CD8-positive, alpha-beta memory T cell (primary cell): Measurements from ENCODE around the gene SLAIN1. TPM values are rescaled to one million over a fixed set of nuclear protein-coding genes. Genes with fewer than 3 reads are reported as not detected.
"Not testable (repeated sequence)": the region's sequence is repeated elsewhere in the genome, so short reads cannot be mapped to it uniquely, and the experiment has no call there.

Experiments
- CTCF ChIA-PET: fragments of 350-600 bp; sonication (Branson Sonifier 250); formaldehyde crosslinking; loops from one replicate; lab custom pipeline; 2021; ENCODE audit warnings: antibody characterized with exemption; lab: Charles Lee
- POLR2A ChIA-PET: fragments of 350-600 bp; sonication (Branson Sonifier 250); formaldehyde crosslinking; loops from one replicate; lab custom pipeline; 2021; ENCODE audit warnings: antibody characterized with exemption; lab: Charles Lee
- DNase-seq, 5 donors: peaks; one replicate each; pipeline versions ENCODE4 v3.0.0 to v3.0.0-alpha.2; 2020 to 2022; ENCODE audit warnings: mixed read lengths in 1 of 5
- H3K27ac ChIP-seq: one replicate; pipeline ENCODE4 v1.7.0; 2013; ENCODE audit warnings: low read depth, mild to moderate bottlenecking, low read length, moderate library complexity
- H3K27me3 ChIP-seq: 2 replicates; pipeline ENCODE4 v1.7.0; 2013; ENCODE audit warnings: low read length, mild to moderate bottlenecking; ENCODE audit not compliant: insufficient read depth, poor library complexity, severe bottlenecking
- H3K36me3 ChIP-seq: 2 replicates; pipeline ENCODE4 v1.7.0; 2013; ENCODE audit warnings: mild to moderate bottlenecking, low read length, moderate library complexity; ENCODE audit not compliant: insufficient read depth
- H3K4me1 ChIP-seq: 2 replicates; pipeline ENCODE4 v1.7.0; 2013; ENCODE audit warnings: mild to moderate bottlenecking, low read length, moderate library complexity; ENCODE audit not compliant: insufficient read depth
- H3K4me3 ChIP-seq: 2 replicates; pipeline ENCODE4 v1.7.0; 2013; ENCODE audit warnings: mild to moderate bottlenecking, low read length
- H3K9me3 ChIP-seq: 2 replicates; pipeline ENCODE4 v1.7.0; 2013; ENCODE audit warnings: mild to moderate bottlenecking, low read length
- H3K27ac Mint-ChIP-seq, 8 donors: one replicate each; pipeline ENCODE4 v1.8.0; 2020 to 2021; ENCODE audit warnings: mixed read lengths in 8 of 8, mild to moderate bottlenecking in 6 of 8, inconsistent platforms in 3 of 8, moderate library complexity in 3 of 8
- H3K27me3 Mint-ChIP-seq, 2 donors: one replicate each; pipeline ENCODE4 v1.8.0; 2020 to 2021; ENCODE audit warnings: mixed read lengths in 2 of 2, mild to moderate bottlenecking in 1 of 2, moderate library complexity in 1 of 2
- H3K36me3 Mint-ChIP-seq, 3 donors: one replicate each; pipeline ENCODE4 v1.8.0; 2020 to 2021; ENCODE audit warnings: mixed read lengths in 3 of 3, inconsistent platforms in 1 of 3, mild to moderate bottlenecking in 1 of 3
- H3K4me1 Mint-ChIP-seq, 3 donors: one replicate each; pipeline ENCODE4 v1.8.0; 2020 to 2021; ENCODE audit warnings: mixed read lengths in 3 of 3, inconsistent platforms in 1 of 3, mild to moderate bottlenecking in 1 of 3
- H3K4me3 Mint-ChIP-seq, 7 donors: one replicate each; pipeline ENCODE4 v1.8.0; 2020 to 2021; ENCODE audit warnings: mixed read lengths in 7 of 7, mild to moderate bottlenecking in 6 of 7, moderate library complexity in 4 of 7, inconsistent platforms in 2 of 7
- H3K9me3 Mint-ChIP-seq, 5 donors: one replicate each; pipeline ENCODE4 v1.8.0; 2020 to 2022; ENCODE audit warnings: mixed read lengths in 5 of 5, mild to moderate bottlenecking in 3 of 5, moderate library complexity in 2 of 5, inconsistent platforms in 1 of 5
- polyA plus RNA-seq: library from polyadenylated mRNA; unstranded; fragments of 300-500 nt; fragmentation: Illumina TruSeq; gene quantifications from one replicate; pipeline ENCODE4 v1.2.3, GENCODE V29; 2021
- total RNA-seq, 2 experiments: library from RNA; stranded (reverse); gene quantifications; one replicate each; pipeline ENCODE4 v1.2.3, GENCODE V29; 2021

SLAIN1 gene
- total RNA-seq (10 to 100 TPM; 29.6 to 31.8 TPM), polyA plus RNA-seq (43.3 TPM)

DNA sequence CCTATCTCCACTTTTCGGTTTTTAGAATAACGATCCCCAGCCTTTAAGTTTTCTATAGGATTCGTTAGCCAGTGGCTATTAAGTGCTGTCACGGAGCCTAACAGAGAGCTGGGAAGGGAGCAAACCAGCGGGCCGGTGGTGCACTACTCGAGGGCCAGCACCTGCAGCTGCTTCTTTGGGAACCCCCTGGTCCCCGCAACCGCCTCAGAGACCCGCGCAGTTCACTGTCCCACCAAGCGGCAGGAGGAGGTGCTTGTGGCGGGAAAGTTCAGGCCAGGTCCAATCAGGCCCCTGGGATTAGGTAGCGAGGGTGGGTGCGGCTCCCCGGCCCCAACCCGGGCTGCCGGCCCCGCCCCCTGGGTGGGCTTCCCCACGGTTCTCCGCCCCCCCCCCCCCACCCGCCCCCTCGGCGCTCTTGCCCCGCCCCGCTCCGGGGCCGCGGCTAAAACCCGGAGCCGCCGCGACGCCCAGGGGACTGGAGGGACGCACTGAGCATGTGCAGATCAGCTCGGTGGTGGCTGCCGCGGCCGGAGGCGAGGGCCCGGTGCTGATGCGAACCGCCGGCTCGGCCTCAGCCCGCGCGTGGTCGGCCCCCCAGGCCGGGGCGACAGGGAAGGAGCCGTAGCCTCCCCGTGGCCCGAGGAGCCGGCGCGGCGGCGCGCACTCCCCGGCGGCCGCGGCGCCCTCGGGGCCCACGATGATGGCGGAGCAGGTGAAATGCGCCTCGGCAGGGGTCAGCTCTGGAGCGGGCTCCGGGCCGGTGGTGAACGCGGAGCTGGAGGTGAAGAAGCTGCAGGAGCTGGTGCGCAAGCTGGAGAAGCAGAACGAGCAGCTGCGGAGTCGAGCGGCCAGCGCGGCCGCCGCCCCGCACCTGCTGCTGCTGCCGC is at the start of gene SLAIN1:
SLAIN1 (plus strand) TSS at position 471 of the 887 bp plus-strand sequence; CDS start at position 698, 227 bp downstream.
- Histone ChIP-seq H3K4me1 (peaks cover 35% of the 10 kb centered on the region), H3K27ac (peak within 1 kb of the TSS; percentile 57), H3K4me3 (peak within 1 kb of the TSS; percentile 94), H3K9me3 (no peaks in the 10 kb centered on the region), H3K27me3 (no peaks in the 10 kb centered on the region), H3K36me3 (no peaks in the 10 kb centered on the region)
- H3K36me3 Mint-ChIP-seq, result peaks cover 0 to 6% (median 0%) of the 10 kb centered on the region in 3 donors
- H3K27me3 Mint-ChIP-seq, result peaks cover 0 to 1% of the 10 kb centered on the region in 2 donors
- peak within 1 kb of the TSS; percentile 67 to 97 (median 90) for H3K27ac Mint-ChIP-seq
- ChIA-PET POLR2A (interaction anchor here (1.3 kb wide), 1 partner anchor 371 kb away, joined by 3 read pairs; the partner anchor contains the start of gene MYCBP2), CTCF (interaction anchor here (1.0 kb wide), 1 partner anchor 663 kb away, joined by 3 read pairs; no protein-coding TSS in a partner anchor)
- H3K9me3 Mint-ChIP-seq, result peaks cover 0 to 2% (median 0%) of the 10 kb centered on the region in 5 donors
- H3K4me3 Mint-ChIP-seq, result peak within 1 kb of the TSS; percentile 90 to 100 (median 98)
- H3K4me1 Mint-ChIP-seq, result peaks cover 39 to 53% (median 51%) of the 10 kb centered on the region in 3 donors
- DNase-seq, result peak; percentile 78 to 92 (median 86)

- no peak for DNase-seq
- H3K4me3 ChIP-seq, result no peak overlapping the region
- Mint-ChIP-seq H3K9me3 (peaks cover 0 to 9% (median 5%) of the 10 kb centered on the region in 5 donors), H3K4me1 (no peaks in the 10 kb centered on the region), H3K4me3 (no peak overlapping the region), H3K27me3 (peaks cover 7 to 30% of the 10 kb centered on the region in 2 donors), H3K27ac (no peak overlapping the region), H3K36me3 (no peaks in the 10 kb centered on the region)
- H3K36me3 ChIP-seq, result no peaks in the 10 kb centered on the region
- no peaks in the 10 kb centered on the region for H3K27me3 ChIP-seq
- H3K9me3 ChIP-seq, result no peaks in the 10 kb centered on the region
- H3K27ac ChIP-seq, result no peak overlapping the region
- no peaks in the 10 kb centered on the region for H3K4me1 ChIP-seq
- CTCF ChIA-PET, result no interaction called here
- POLR2A ChIA-PET, result no interaction called here
Measured at GRCh38 chr13:77650409-77650808, 47.1 kb upstream of the SLAIN1 start.

GRCh38 chr13:77653301-77653700 is 44.2 kb upstream of the SLAIN1 start:
- CTCF ChIA-PET, result interaction anchor here (0.6 kb wide), 1 partner anchor 791 kb away, joined by 3 read pairs; no protein-coding TSS in a partner anchor
- Histone ChIP-seq H3K4me3 (no peak overlapping the region), H3K27ac (no peak overlapping the region), H3K9me3 (no peaks in the 10 kb centered on the region), H3K4me1 (no peaks in the 10 kb centered on the region), H3K36me3 (no peaks in the 10 kb centered on the region), H3K27me3 (no peaks in the 10 kb centered on the region)
- Mint-ChIP-seq H3K9me3 (peaks cover 0 to 9% (median 5%) of the 10 kb centered on the region in 5 donors), H3K27me3 (peaks cover 2 to 14% of the 10 kb centered on the region in 2 donors), H3K4me3 (no peak overlapping the region), H3K4me1 (no peaks in the 10 kb centered on the region), H3K36me3 (no peaks in the 10 kb centered on the region), H3K27ac (peak overlapping the region in 1 of 8 donors; percentile 57)
- POLR2A ChIA-PET, result no interaction called here
- no peak for DNase-seq

DNA sequence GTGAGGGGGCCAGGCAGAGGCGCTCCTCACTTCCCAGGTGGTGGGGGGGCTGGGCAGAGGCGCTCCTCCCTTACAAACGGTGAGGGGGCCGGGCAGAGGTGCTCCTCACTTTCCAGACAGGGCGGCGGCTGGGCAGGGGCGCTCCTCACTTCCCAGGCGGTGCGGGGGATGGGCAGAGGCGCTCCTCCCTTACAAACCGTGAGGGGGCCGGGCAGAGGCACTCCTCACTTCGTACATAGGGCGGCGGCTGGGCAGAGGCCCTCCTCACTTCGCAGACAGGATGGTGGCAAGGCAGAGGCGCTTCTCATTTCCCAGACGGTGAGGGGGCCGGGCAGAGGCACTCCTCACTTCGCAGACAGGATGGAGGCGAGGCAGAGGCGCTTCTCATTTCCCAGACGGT is 37.5 kb upstream of the SLAIN1 start:
- CTCF ChIA-PET, H3K27me3 ChIP-seq, H3K4me1 ChIP-seq, H3K36me3 ChIP-seq, POLR2A ChIA-PET, H3K9me3 ChIP-seq, DNase-seq, H3K4me1 Mint-ChIP-seq, H3K9me3 Mint-ChIP-seq, H3K27ac ChIP-seq, H3K27ac Mint-ChIP-seq, H3K27me3 Mint-ChIP-seq, H3K4me3 Mint-ChIP-seq, H3K4me3 ChIP-seq, H3K36me3 Mint-ChIP-seq: not testable (repeated sequence)

- H3K27me3 Mint-ChIP-seq, result peaks cover 2 to 13% of the 10 kb centered on the region in 2 donors
- no peaks in the 10 kb centered on the region for H3K36me3 Mint-ChIP-seq
- Histone ChIP-seq H3K4me1 (no peaks in the 10 kb centered on the region), H3K9me3 (no peaks in the 10 kb centered on the region), H3K4me3 (no peak overlapping the region), H3K27me3 (no peaks in the 10 kb centered on the region), H3K36me3 (no peaks in the 10 kb centered on the region), H3K27ac (no peak overlapping the region)
- no peaks in the 10 kb centered on the region for H3K4me1 Mint-ChIP-seq
- no peak for DNase-seq
- no peak overlapping the region for H3K4me3 Mint-ChIP-seq
- H3K9me3 Mint-ChIP-seq, result no peaks in the 10 kb centered on the region
- CTCF ChIA-PET, result no interaction called here
- POLR2A ChIA-PET, result no interaction called here
- H3K27ac Mint-ChIP-seq, result no peak overlapping the region
Measured at GRCh38 chr13:77660841-77661250, 36.6 kb upstream of the SLAIN1 start.

DNA sequence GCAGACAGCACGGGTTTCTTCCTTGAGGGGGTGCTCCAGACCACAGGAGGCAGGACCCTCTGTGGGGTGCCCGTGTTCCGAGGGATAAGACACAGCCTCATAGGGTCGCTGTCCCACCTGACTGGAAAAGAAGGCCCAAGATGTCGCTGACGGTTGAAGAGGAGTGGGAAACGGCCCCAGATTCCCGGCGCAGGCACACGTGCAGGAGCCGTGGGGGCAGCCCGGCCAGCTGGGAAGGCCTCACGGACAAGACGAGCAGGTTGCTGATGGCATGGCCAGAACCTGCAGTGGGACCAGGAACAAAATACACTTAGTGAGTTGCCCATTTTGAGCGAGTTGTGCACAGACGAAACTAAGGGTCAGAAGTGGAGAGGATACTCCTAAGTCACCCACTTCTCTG is 35.2 kb upstream of the SLAIN1 start:
- H3K36me3 Mint-ChIP-seq, H3K4me1 ChIP-seq, H3K4me3 Mint-ChIP-seq, H3K4me3 ChIP-seq, DNase-seq, H3K27me3 ChIP-seq, H3K4me1 Mint-ChIP-seq, H3K9me3 ChIP-seq, H3K36me3 ChIP-seq, H3K27ac Mint-ChIP-seq, H3K27ac ChIP-seq, CTCF ChIA-PET, H3K9me3 Mint-ChIP-seq, POLR2A ChIA-PET: not testable (repeated sequence)
- peaks cover 6 to 26% of the 10 kb centered on the region in 2 donors for H3K27me3 Mint-ChIP-seq

- H3K9me3 Mint-ChIP-seq, H3K27me3 ChIP-seq, H3K36me3 Mint-ChIP-seq, POLR2A ChIA-PET, H3K27ac ChIP-seq, H3K36me3 ChIP-seq, H3K9me3 ChIP-seq, H3K27ac Mint-ChIP-seq, H3K4me3 ChIP-seq, DNase-seq, H3K4me1 Mint-ChIP-seq, CTCF ChIA-PET, H3K4me3 Mint-ChIP-seq, H3K4me1 ChIP-seq: not testable (repeated sequence)
- peaks cover 6 to 31% of the 10 kb centered on the region in 2 donors for H3K27me3 Mint-ChIP-seq
Measured at GRCh38 chr13:77662831-77663230, 34.7 kb upstream of the SLAIN1 start.

GRCh38 chr13:77674852-77675251 is 22.6 kb upstream of the SLAIN1 start:
- no peak for DNase-seq
- H3K4me1 ChIP-seq, result no peaks in the 10 kb centered on the region
- H3K4me3 Mint-ChIP-seq, result no peak overlapping the region
- peaks cover 0 to 10% (median 0%) of the 10 kb centered on the region in 5 donors for H3K9me3 Mint-ChIP-seq
- no peaks in the 10 kb centered on the region for H3K36me3 Mint-ChIP-seq
- POLR2A ChIA-PET, result no interaction called here
- no peak overlapping the region for H3K27ac ChIP-seq
- H3K27ac Mint-ChIP-seq, result no peak overlapping the region
- no peaks in the 10 kb centered on the region for H3K36me3 ChIP-seq
- no peak overlapping the region for H3K4me3 ChIP-seq
- no peaks in the 10 kb centered on the region for H3K4me1 Mint-ChIP-seq
- H3K27me3 ChIP-seq, result peaks cover 7% of the 10 kb centered on the region
- H3K27me3 Mint-ChIP-seq, result peaks cover 34 to 87% of the 10 kb centered on the region in 2 donors
- no peaks in the 10 kb centered on the region for H3K9me3 ChIP-seq
- CTCF ChIA-PET, result interaction anchor here (1.6 kb wide), 1 partner anchor 77 kb away, joined by 5 read pairs; no protein-coding TSS in a partner anchor
